K562 (cell line): ENCODE data around the gene OSGEP. TPM values are rescaled to one million over a fixed set of nuclear protein-coding genes. Genes with fewer than 3 reads are reported as not detected.
A peak's percentile ranks its signal among the peaks of the same experiment; 100 is the strongest.

Source experiments
- ARID1B ChIP-seq: fragments of 450-650 bp; IDR thresholded peaks from 2 replicates; pipeline ENCODE4 v1.6.1; 2016; ENCODE audit warnings: antibody characterized with exemption, mild to moderate bottlenecking, inconsistent platforms
- CBFB ChIP-seq: sonication (generic); formaldehyde crosslinking; IDR thresholded peaks from 2 replicates; pipeline ENCODE4 v1.4.0; 2020; ENCODE audit warnings: mild to moderate bottlenecking, missing genetic modification reagents
- CCNT2 ChIP-seq: IDR thresholded peaks from 2 replicates; pipeline ENCODE4 v1.6.1; 2011; ENCODE audit warnings: borderline replicate concordance, low read depth, mild to moderate bottlenecking, moderate library complexity, mixed read lengths, low read length; ENCODE audit not compliant: insufficient read length; ENCODE audit errors: extremely low read depth
- FOXM1 ChIP-seq, 2 experiments: fragments of 450-650 bp in 1 of 2; sonication (generic) in 1 of 2; formaldehyde crosslinking in 1 of 2; IDR thresholded peaks; 2 replicates each; pipeline versions ENCODE4 v1.6.1 to v1.9.0; 2017 to 2022; ENCODE audit warnings: low read depth in 2 of 2, mild to moderate bottlenecking in 2 of 2, missing genetic modification reagents in 1 of 2, moderate library complexity in 1 of 2
- HMGN3 ChIP-seq: IDR thresholded peaks from 2 replicates; pipeline ENCODE4 v1.6.1; 2011; ENCODE audit warnings: borderline replicate concordance, low read depth, mild to moderate bottlenecking, mixed read lengths, low read length; ENCODE audit not compliant: insufficient read length; ENCODE audit errors: extremely low read depth
- MAZ ChIP-seq, 2 experiments: fragments of 450-650 bp in 1 of 2; sonication (generic) in 1 of 2; formaldehyde crosslinking; IDR thresholded peaks in 1 of 2; conservative IDR thresholded peaks in 1 of 2; 2 replicates each; pipeline versions ENCODE4 v1.4.0 to v1.5.0; 2020; ENCODE audit warnings: mild to moderate bottlenecking in 1 of 2, missing genetic modification reagents in 1 of 2
- NCOR1 ChIP-seq: fragments of 450-650 bp; IDR thresholded peaks from 2 replicates; pipeline ENCODE4 v1.6.1; 2016; ENCODE audit warnings: mild to moderate bottlenecking, moderate library complexity
- NFE2 ChIP-seq: IDR thresholded peaks from 2 replicates; pipeline ENCODE4 v1.6.1; 2014; ENCODE audit warnings: antibody characterized with exemption, low read depth
- PRPF4 ChIP-seq: fragments of 200-400 bp; formaldehyde crosslinking; IDR thresholded peaks from one replicate; pipeline ENCODE4 v1.6.1; 2017; ENCODE audit warnings: low read length, low read depth, mild to moderate bottlenecking; ENCODE audit not compliant: insufficient read depth, poor library complexity, severe bottlenecking
- RCOR1 ChIP-seq, 2 experiments: IDR thresholded peaks; 2 replicates each; pipeline ENCODE4 v1.6.1; 2012; ENCODE audit warnings: low read depth in 2 of 2, low read length in 2 of 2, borderline replicate concordance in 1 of 2, improper control_type of control experiment in 1 of 2
- SMAD1 ChIP-seq: fragments of 150-350 bp; IDR thresholded peaks from 2 replicates; pipeline ENCODE4 v1.6.1; 2014; ENCODE audit warnings: low read length, low read depth; ENCODE audit not compliant: partially characterized antibody
- TCFL5 ChIP-seq: fragments of 250-450 bp; sonication (Bioruptor Pico); conservative IDR thresholded peaks from 2 replicates; pipeline ENCODE4 v1.6.1; 2021; ENCODE audit warnings: mild to moderate bottlenecking, moderate library complexity, matching md5 sums
- TEAD1 ChIP-seq, 2 experiments: fragments of 450-650 bp in 1 of 2; sonication (generic) in 1 of 2; formaldehyde crosslinking; IDR thresholded peaks; 2 replicates each; pipeline versions ENCODE4 v1.4.0 to v1.8.0; 2020 to 2022; ENCODE audit warnings: mild to moderate bottlenecking in 2 of 2, missing genetic modification reagents in 1 of 2
- UBTF ChIP-seq, 2 experiments: IDR thresholded peaks; 2 replicates each; pipeline ENCODE4 v1.6.1; 2012; ENCODE audit warnings: improper control_type of control experiment in 2 of 2, low read depth in 2 of 2, low read length in 2 of 2, borderline replicate concordance in 1 of 2
- ZBTB1 ChIP-seq: sonication (generic); formaldehyde crosslinking; IDR thresholded peaks from 2 replicates; pipeline ENCODE4 v1.8.1; 2023; ENCODE audit warnings: missing genetic modification reagents, low read depth, mild to moderate bottlenecking, borderline replicate concordance
- ZC3H11A ChIP-seq: IDR thresholded peaks from 2 replicates; pipeline ENCODE4 v1.6.1; 2012; ENCODE audit warnings: low read depth, low read length, improper control_type of control experiment
- ZMIZ1 ChIP-seq, 2 experiments: fragments of 150-350 bp in 1 of 2; IDR thresholded peaks; 2 replicates each; pipeline ENCODE4 v1.6.1; 2012 to 2016; ENCODE audit warnings: low read depth in 2 of 2, low read length in 2 of 2, mild to moderate bottlenecking in 1 of 2, moderate library complexity in 1 of 2
- ZNF263 ChIP-seq: sonication (generic); formaldehyde crosslinking; IDR thresholded peaks from 2 replicates; pipeline ENCODE4 v1.8.0; 2022; ENCODE audit warnings: mild to moderate bottlenecking, missing genetic modification reagents, borderline replicate concordance
- ZZZ3 ChIP-seq: fragments of 450-650 bp; IDR thresholded peaks from 2 replicates; pipeline ENCODE4 v1.6.1; 2016; ENCODE audit warnings: antibody characterized with exemption, mild to moderate bottlenecking, moderate library complexity
- polyA plus RNA-seq, 8 experiments: library from polyadenylated mRNA; depleted of rRNA in 4 of 8; stranded (reverse) in 5 of 8; unstranded in 3 of 8; fragments of >200 nt; fragmentation: Nextera tagmentation in 2 of 8; fragmentation: Illumina TruSeq in 1 of 8; extraction: Ambion mirVana in 2 of 8; extraction: Trizol in 1 of 8; gene quantifications; 2 replicates each; pipeline versions ENCODE4 v1.2.1 to v1.2.3, GENCODE V29; 2011 to 2014; ENCODE audit warnings: inconsistent platforms in 1 of 8, missing spikeins in 1 of 8
- total RNA-seq, 7 experiments: library from RNA; depleted of rRNA in 6 of 7; stranded (reverse); fragments of >200 nt in 6 of 7; fragmentation: Illumina TruSeq in 2 of 7; extraction: Trizol in 2 of 7; gene quantifications; 2 replicates each; pipeline versions ENCODE4 v1.2.1 to v1.2.3, GENCODE V29; 2011 to 2021; ENCODE audit warnings: low replicate concordance in 1 of 7

OSGEP gene
- total and polyA plus RNA-seq, 9 of the 15 experiments (the other 6 are each of a cell fraction or from before 2014, with no cell fraction given) = 32.1 to 59.2 (median 44.1) TPM

- TF ChIP-seq FOXM1 (IDR thresholded peaks at IDR 0.05; ENCODE audit: low read depth) (no peak), FOXM1 (CRISPR knock-in tag; IDR thresholded peaks at IDR 0.05; ENCODE audit: low read depth) (0 out of 2 replicates have a peak, but pooled peaks have one; percentile 70), RCOR1 (IDR thresholded peaks at IDR 0.05; ENCODE audit: borderline replicate concordance in 1 of 2, low read depth in 2 of 2, low read length in 2 of 2) (0 out of 4 replicates have a peak, but pooled peaks of 1 of the 2 experiments have one; percentile 9), ZBTB1 (CRISPR knock-in tag) (peak; percentile 18; the same call in 1 of the 2 replicates), UBTF (IDR thresholded peaks at IDR 0.05; ENCODE audit: borderline replicate concordance in 1 of 2, low read depth in 2 of 2, low read length in 2 of 2) (no peak; a peak in 1 of 4 replicates), ZC3H11A (no peak), HMGN3 (peak; percentile 22), NFE2 (no peak), PRPF4 (peak; percentile 82), SMAD1 (peak; percentile 53), ZMIZ1 (IDR thresholded peaks at IDR 0.05; ENCODE audit: low read depth in 2 of 2, low read length in 2 of 2) (peak in 1 of 2 experiments; percentile 37; a peak in 1 of 4 replicates), ZNF263 (peak; percentile 28; the same call in 1 of the 2 replicates), TCFL5 (CRISPR knock-in tag) (no peak), ZZZ3 (peak; percentile 74; the same call in 1 of the 2 replicates), ARID1B (peak; percentile 29; the same call in 1 of the 2 replicates), MAZ (CRISPR knock-in tag; conservative IDR thresholded peaks at IDR 0.05 in 1 of 2, IDR thresholded peaks at IDR 0.05 in 1 of 2) (peak in 1 of 2 experiments; percentile 32; a peak in 2 of 4 replicates), CBFB (no peak), TEAD1 (CRISPR knock-in tag; IDR thresholded peaks at IDR 0.05) (peak in 1 of 2 experiments; percentile 23; a peak in 1 of 4 replicates), NCOR1 (0 out of 2 replicates have a peak, but pooled peaks have one; percentile 4), CCNT2 (peak; percentile 63)
These were observed 14.8 kb upstream of the OSGEP start, which contains the start of gene PNP (continued) for GRCh38 chr14:20469242-20469889.
